ELF-1 (cell line): ENCODE data around the gene EML6.
A peak's percentile ranks its signal among the peaks of the same experiment; 100 is the strongest.
"Not testable (repeated sequence)": the region's sequence is repeated elsewhere in the genome, so short reads cannot be mapped to it uniquely, and the experiment has no call there.

Source experiments
- DNase-seq: peaks from one replicate; pipeline ENCODE4 v3.0.0-alpha.2; 2016; ENCODE audit warnings: low read depth, low spot score

The EML6 gene

DNA sequence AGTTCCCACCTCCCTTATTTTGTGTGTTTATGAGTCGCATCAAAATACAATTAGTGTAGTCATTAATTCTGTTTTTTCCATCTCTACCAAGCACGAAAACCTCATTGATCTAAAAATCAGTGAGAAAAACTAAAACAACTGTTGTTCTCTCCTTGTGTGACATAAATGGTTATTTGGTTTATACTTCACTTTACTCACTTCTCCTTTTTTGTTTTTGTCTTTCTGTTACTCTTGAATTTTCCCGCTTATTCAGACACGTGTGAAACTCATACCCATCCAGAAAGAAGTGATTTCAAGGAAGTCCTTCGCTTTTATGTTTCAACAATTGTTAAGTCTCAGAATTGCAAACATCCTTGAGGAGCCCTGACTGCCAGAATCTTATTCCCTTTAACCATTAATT is 121.6 kb downstream of the EML6 start:
- DNase-seq, result no peak

DNA sequence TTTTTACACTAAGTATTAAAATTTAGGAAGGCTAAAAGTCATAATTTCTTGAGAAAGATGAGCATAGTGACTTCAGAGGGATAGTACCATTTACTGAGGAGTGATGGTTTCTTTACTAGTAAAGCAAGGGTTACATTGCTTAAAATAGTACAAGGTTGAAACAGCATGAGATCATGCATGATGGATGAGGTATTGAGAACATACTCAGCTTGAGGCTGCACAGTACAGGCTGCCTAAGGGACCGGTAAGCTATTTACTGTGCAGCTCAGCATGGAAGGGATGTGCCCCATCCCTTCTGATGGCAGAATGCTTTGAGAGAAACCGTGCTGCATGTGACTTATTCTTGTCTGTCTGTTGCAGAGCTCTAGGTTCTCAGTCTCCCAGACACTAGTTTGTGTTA is 122.1 kb downstream of the EML6 start:
- no peak for DNase-seq

DNA sequence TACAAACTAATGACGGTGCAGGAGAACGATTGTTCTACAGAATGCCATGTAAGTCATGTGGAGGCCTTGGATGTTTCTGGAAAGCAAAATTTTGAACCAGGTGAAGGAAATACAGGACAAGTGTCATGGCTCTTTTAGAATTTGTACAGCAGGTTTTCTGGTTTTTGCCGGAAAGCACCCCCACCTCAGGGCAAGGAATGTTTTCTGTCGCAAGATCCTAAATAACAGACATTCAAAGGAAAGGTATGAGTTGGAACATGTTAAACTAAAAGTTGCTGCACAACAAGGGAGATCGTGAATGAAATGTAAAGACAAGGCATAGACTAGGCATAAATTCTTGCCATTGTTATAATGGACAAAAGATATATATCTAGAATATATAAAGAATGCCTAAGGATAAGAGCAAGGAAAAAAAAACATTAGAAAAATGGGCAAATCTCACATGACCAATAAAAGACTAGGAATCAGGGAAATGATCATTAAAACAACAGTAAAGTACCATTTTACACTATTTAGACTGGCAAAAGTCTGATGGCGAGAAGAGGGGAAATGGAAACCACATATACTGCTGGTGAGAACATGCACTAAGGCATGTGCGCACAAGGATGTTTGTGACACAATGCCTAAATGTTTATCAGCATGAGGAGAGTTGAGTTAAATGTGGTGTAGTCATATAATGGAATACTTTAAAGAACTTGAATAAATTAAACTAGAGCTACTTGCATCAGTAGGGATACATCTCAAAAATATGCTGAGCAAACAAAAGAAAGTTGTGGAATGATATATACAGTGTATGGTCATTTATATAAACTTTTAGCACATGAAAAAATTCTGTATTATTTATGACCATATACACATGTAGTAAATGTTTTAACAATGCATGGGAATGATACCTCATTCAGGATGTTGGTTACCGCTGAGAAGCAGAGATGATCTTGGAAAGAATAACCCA is 127.0 kb downstream of the EML6 start:
- DNase-seq, result no peak

DNA sequence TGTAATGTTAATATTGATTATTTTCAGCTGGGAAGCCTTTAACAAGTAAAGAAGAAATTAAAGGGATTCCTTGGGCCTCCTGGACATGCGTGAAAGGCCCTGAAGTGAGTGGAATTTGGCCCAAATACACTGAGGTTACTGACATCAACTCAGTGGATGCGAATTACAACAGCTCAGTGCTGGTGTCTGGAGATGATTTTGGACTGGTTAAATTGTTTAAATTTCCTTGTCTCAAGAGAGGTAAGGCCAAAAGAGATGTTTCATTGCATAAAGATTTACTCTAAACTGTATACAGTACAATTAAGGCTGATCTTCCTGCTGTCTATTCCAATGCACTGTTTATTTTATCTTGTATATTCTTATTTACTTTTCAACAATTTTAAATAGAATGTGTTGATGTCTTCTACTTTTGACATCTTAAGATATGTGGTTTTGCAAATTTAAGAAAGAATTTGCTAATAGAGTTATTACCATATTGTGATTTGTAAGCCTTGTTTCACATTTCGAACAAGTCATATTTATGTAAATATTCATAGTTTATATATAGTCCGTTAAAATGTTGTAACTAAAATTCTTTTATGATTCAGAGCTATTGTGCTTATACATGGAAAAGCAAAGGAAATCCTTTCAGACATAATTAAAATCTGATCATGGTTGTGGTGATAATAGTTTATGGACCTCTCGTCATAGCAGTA is 130.3 kb downstream of the EML6 start:
- DNase-seq, result no peak

DNA sequence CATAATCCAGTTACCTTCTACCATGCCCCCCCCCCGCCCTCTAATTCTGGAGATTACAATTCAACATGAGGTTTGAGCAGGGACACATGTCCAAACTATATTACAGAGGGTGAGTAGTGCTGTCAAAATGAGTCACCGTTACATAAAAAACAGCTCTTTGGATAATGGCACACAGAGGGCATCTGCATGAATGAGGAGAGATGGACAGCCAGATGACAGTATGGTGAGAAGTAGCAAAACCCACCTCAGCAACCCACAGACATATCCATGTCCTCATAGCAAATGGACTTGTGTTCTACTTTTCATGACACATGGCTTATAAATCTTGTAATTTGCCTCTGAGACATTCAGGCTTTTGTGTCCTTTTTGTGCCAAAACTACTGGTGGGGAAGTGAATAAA is 132.0 kb downstream of the EML6 start:
- no peak for DNase-seq

DNA sequence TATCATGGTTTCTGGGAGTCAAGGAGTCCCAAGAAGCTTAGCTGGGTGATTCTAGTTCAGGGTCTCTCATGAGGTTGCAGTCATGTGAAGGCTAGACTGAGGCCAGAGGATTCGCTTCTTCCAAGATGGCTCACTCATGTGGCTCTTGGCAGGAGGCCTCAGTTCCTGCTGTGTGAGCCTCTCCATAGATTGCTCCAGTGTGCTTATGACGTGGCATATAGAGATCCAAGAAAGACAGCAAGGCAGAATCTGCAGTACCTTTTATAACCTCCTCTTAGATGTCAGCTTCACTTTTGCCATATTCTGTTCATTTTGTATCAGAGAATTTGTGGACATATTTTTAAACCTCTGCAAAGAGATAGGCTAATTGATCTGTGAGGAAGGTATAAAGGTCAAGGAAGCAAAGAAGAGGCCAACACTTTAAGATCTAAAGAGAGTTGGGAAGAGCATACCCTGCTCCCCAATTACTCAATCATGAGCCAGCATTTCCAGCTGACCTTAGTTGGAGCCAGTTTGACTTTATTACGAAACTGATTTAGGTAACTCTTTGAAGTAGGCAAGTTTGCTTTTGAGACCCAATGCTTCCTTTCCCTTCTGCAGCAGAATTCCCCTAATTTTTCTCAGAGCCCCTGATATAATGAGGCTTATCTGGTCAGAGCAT is 134.7 kb downstream of the EML6 start:
- no peak for DNase-seq

DNA sequence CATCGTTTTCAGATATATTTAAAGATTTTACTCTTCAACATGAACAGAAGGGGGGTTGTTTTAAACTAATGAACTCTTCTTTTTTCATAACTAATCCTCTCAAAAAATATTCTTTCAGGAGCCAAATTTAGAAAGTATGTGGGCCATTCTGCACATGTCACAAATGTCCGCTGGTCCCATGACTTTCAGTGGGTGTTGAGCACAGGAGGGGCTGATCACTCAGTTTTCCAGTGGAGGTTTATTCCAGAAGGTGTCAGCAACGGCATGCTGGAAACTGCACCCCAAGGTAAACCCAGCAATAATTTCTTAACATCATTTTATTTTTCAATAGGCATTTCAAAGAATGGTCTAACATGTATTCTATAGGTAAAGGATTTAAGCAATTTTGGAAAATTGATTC is 136.0 kb downstream of the EML6 start:
- no peak for DNase-seq

DNA sequence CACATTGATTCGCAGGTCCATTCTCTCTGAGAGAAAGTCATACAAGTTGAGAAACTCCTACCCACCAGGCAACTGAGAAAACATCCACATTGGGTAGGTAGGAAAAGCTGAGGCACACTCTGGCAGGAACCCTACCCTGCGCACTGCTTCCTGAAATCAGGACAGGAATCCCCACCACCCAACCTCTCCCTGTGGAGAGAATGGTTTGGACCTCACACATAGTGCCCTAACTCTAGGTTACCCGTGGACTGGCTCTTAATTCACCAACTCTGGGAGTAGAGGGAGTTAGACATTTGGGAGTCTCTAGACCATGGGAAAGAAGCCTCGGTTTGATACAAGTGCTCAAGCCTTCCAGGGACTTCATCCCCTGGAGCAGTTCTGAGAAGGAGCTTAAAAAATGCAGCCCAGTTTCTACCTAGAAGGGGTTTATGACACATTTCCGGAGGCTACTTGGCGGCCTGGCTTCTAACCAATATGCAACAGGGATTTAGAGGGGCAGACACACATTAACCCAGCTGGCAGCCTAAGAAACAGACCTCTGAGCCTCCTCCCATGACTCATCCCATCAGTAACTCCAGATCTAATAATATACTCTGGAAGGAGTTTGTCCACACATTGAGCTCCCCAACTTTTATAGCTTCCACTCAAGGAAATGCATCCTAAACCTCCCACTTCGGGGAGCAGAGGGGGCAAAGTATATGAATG is 136.7 kb downstream of the EML6 start:
- peak; percentile 27 for DNase-seq

DNA sequence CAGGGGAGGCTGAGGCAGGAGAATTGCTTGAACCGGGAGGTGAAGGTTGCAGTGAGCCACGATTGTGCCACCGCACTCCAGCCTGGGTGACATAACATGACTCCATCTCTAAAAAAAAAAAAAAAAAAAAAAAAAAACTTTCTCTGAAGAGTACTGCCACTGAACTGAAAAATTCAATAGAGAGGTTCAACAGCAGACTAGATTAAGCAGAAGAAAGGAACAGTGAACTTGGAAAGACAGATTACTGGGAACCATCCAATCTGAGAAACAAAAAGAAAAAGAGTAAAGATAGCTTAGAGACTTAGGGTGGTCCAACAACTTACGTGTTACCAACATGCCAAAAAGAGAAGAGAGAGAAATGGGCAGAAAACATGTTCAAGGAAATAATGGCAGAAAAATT is 138.8 kb downstream of the EML6 start:
- no peak for DNase-seq

DNA sequence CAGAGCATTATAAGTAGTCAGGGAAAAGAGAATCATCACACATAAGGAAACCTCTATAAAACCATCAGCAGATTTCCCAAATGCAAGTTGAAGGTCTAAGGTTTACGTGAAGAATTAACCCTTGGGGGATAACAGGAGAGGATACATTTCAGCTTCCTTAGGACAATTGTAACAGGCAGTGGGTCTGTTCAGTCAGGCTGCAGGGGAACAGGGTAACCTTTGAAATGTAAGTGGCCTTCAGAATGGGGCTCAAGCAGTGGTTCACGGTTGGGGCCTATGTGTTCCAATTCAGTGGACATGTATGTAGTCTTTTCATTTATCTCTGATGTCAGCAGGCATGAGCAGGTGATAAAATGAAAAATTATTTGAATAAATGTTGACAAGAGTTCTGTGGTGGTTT is 139.3 kb downstream of the EML6 start:
- no peak for DNase-seq

DNA sequence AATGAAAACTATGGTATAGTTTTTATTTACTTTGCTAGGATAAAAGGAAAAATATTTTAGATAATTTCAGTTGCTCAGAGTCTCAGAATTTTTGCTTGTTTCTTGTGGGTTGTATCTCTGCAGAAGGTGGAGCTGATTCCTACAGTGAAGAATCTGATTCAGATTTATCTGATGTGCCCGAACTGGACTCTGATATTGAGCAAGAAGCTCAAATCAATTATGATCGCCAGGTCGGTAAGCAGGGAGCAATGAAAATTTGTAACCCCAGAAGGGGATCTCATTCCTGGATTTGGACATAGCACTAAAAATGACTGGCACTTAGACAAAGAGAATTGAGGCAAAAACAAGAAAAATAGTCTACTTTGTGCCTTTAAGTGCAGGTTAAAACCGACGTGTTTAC is 140.2 kb downstream of the EML6 start:
- no peak for DNase-seq

DNA sequence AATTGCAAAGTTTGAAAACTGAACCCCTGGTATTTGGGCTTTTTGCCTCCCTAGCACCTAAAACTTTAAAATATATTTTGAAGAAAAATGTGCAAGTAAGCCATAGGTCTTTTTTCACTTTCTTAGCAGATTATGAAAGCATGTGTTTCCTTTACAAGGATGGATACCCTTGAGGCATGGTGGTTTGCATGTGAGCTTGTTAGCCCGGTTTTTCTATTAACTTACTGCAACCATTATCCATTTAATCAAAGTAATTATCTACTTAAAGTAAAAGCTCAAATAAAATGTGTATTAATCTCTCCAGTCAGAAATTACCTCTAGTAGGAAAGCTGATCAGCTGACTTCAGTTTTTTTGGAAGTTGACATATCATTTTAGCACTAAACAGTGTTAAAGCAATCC is 140.6 kb downstream of the EML6 start:
- no peak for DNase-seq

DNA sequence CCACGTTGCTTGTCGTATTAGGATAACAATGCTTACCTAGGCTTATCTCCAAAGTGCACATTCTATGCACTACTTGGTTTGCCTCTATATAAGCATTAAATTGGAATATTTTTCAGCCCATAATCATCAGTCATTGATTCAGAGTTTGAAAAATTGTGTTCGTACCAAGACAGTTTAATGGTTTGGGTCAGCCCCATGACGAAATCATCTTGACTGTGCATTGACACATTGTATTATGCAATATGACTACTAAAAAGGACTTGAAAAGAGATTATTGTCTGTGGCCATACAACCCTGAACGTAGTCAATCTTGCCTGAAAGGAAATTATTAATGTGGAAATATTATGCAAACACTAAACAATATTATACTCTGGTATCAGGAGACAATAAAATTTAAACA is 141.3 kb downstream of the EML6 start:
- DNase-seq, result no peak

DNA sequence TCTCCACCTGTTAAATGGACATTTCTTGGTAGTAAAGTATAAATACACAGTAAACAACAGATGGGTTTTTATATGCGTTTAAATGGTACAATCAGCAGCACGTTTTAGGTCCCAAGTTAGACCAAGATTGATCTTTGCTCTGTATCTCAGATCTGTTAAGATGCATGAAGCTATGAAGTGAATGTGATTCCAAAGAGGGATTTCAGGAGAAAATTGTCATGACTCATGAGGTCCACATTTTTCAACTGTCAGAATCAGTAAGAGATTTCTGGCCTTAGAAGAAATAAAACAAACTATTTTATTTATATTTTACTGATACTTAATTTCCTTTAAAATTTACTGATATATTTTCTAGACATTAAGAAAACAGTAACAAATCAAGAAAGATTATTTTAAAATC is 142.7 kb downstream of the EML6 start:
- DNase-seq, result no peak

DNA sequence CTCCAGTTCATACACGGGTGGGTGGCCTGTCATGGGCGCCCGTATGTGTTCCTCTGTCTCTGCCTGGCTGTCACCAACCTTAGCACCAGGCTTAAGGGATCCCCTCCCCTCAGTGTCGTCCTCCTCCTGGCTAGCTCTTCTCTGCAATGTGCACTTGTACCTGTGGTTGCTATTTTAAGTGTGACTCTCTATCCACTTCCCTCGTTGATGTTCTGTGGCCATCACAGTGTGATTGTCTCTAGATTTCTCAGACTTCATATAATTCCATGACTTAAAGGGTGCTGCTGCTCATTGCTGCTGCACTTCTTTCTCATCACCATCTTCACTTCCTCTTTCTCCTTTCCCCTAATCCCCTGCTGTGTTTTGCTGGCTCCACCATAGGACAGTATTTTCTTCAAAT is 143.4 kb downstream of the EML6 start:
- DNase-seq, result no peak

DNA sequence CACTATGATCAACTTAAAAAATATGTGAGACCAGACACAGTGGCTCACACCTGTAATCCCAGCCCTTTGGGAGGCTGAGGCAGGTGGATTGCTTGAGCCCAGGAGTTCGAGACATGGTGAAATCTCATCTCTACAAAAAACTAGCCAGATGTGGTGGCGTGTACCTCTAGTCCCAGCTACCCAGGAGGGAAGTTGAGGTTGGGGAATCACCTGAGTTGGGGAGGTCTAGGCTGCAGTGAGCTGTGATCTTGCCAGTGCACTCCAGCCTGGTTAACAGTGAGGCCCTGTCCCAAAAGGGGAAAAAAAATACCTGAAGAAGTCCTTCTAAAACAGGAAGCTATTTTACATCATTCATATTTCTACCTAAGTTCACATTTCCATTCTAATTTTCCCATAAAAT is 144.0 kb downstream of the EML6 start:
- DNase-seq, result no peak

DNA sequence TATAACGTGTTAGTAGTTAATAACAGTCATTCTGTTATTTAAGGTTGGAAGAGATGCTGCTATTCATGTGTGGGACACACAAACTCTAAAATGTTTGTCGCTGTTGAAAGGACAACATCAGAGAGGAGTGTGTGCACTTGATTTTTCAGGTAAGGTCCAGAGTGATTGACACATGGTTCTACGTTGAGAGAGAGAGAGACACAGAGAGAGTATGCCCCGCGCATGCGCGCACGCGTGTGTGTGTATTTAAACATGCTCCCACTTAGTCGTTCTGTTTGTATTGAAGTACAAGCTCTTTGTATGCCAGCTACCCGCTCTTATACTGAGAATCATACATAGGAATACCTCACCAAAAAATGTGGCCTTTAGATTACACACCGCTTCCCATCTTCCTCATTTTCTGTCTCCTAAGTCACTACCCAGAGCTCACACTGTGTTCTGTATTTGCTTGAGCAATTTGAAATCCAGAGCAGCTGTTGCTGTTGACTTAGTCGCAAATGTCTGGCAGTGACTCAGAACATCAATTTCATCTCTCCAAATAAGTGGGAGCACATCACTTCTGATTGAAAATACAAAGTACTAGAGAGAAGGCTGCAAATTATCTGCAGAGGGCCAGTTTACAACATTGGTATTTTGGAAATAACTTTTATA is 148.1 kb downstream of the EML6 start:
- DNase-seq, result no peak

DNA sequence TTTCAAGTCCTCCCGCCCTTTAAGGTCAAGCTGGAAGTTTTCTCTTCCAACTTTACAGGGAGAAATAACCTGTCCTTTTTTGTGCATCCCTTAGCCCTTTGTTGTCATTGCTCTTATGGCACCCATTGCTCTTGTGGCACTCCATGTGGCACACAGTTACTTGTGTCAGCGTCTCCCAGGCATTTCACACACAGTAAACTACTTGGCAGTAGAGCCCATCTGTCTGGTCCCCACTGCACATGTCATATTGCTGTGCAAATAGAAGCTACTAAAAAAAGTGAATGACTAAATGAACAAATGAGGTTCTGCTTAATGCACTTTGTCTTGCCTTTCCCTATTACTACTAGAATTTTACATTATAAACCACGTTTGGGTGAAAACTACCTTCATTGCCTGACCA is 149.3 kb downstream of the EML6 start:
- no peak for DNase-seq

DNA sequence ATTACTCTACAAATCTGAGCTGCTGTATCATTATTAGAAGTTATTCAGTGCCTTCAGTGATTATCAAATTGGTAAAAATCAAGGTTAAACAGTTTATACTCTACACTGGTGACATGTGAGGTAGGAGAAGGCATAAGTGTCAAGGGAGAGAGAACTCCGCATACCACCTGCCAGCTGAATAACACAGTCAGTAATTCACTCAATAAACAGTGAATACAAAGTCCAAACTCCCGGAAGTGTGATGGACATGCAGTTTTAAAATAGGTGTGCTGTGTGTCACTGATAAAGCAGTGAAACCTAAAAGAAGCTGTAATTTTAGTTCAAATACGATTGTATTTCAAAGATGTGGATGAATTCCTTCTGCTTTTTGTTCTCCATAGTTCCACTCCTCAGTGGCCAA is 149.8 kb downstream of the EML6 start:
- not testable (repeated sequence) for DNase-seq

DNA sequence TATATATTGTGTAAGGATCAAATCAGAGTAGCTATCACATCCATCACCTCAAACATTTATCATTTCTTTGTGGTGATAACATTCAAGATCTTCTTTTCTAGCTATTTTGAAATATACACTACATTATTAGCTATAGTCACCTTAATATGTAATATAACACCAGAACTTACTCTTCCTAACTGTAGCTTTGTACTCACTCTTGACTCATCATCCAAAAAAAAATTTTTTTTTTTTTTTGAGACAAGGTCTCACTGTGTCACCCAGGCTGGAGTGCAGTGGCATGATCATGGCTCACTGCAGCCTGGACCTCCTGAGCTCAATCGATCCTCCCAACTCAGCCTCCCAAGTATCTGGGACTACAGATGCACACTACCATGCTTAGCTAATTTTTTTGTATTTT is 153.3 kb downstream of the EML6 start:
- DNase-seq, result no peak

DNA sequence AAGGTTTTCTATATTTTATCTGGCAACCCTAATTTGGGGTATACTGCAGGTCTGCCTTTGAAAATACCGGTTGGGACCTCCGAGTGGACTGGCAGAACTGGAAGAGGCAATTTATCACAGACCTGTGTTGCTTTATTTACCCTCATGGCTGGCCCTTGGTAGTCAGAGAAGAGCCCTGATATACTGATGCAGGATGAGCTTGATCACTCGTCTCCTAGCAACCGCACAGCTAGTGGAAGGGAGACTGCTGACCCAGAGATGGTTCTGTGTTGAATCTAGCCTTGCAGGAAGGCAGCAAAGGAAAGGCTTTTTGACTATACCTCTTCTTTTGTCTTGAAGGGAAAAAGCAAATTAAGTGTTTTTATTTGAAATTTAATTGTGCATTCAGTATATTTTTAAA is 154.7 kb downstream of the EML6 start:
- DNase-seq, result no peak
